ENCODE data around the gene MYO5C.

GRCh38 chr15:52309154-52309548 lies 13.5 kb upstream of the MYO5C start:
- TF ChIP-seq POLR2A (IDR thresholded peaks at IDR 0.05; ENCODE audit: insufficient read depth in 1 of 2, low read depth in 2 of 2, low read length in 2 of 2), result no peak
- TF ChIP-seq EP300 (IDR thresholded peaks at IDR 0.05; ENCODE audit: low read depth in 2 of 2, low read length in 2 of 2), result no peak
- TF ChIP-seq EP300 (CRISPR knock-in tag; IDR thresholded peaks at IDR 0.05; ENCODE audit: borderline replicate concordance), result no peak
- no peak for TF ChIP-seq MYPOP (CRISPR knock-in tag; IDR thresholded peaks at IDR 0.05)
- TF ChIP-seq ZNF138 (CRISPR knock-in tag; IDR thresholded peaks at IDR 0.05; ENCODE audit: low read depth), result no peak
- TF ChIP-seq ATRX (CRISPR knock-in tag; IDR thresholded peaks at IDR 0.05; ENCODE audit: borderline replicate concordance), result no peak
- no peak for TF ChIP-seq RFX5 (IDR thresholded peaks at IDR 0.05; ENCODE audit: low read depth, low read length)
- no peak for TF ChIP-seq ATM (IDR thresholded peaks at IDR 0.05; ENCODE audit: borderline replicate concordance)
- no peak for TF ChIP-seq BRF2 (CRISPR knock-in tag; IDR thresholded peaks at IDR 0.05)
- no peak for TF ChIP-seq YY1 (IDR thresholded peaks at IDR 0.05; ENCODE audit: insufficient read depth, insufficient replicate concordance, low read depth, low read length)
